KMS-11 (cell line): ENCODE data around the gene TMEM87B.

ENCODE experiments used
- H2AFZ ChIP-seq: fragments of 200-600 bp; sonication (generic); 2 replicates; pipeline ENCODE4 v1.6.1; 2016; ENCODE audit warnings: antibody characterized with exemption, mixed run types, low read depth
- H3K27ac ChIP-seq: fragments of 200-600 bp; sonication (generic); 2 replicates; pipeline ENCODE4 v1.6.1; 2016; ENCODE audit warnings: mild to moderate bottlenecking, mixed run types
- H3K27me3 ChIP-seq: fragments of 200-600 bp; sonication (generic); 2 replicates; pipeline ENCODE4 v1.6.1; 2017; ENCODE audit warnings: mild to moderate bottlenecking, low read depth, mixed run types, moderate library complexity; ENCODE audit not compliant: insufficient read depth
- H3K36me3 ChIP-seq: fragments of 200-600 bp; sonication (generic); 2 replicates; pipeline ENCODE4 v1.6.1; 2017; ENCODE audit warnings: mild to moderate bottlenecking, mixed run types; ENCODE audit not compliant: insufficient read depth
- H3K4me1 ChIP-seq: fragments of 200-600 bp; sonication (generic); 2 replicates; pipeline ENCODE4 v1.6.1; 2016; ENCODE audit warnings: mild to moderate bottlenecking, low read depth, mixed run types; ENCODE audit not compliant: poor library complexity, severe bottlenecking
- H3K4me2 ChIP-seq: fragments of 200-600 bp; sonication (generic); 2 replicates; pipeline ENCODE4 v1.7.0; 2016; ENCODE audit warnings: mild to moderate bottlenecking, mixed run types
- H3K4me3 ChIP-seq: fragments of 200-600 bp; sonication (generic); IDR thresholded peaks from 2 replicates; pipeline ENCODE4 v1.6.1; 2017; ENCODE audit warnings: low read depth, low read length, mixed read lengths; ENCODE audit not compliant: insufficient read depth
- H3K79me2 ChIP-seq: fragments of 200-600 bp; sonication (generic); 2 replicates; pipeline ENCODE4 v1.6.1; 2016; ENCODE audit warnings: low read depth, mixed run types; ENCODE audit not compliant: insufficient read depth
- H3K9ac ChIP-seq: fragments of 200-600 bp; sonication (generic); 2 replicates; pipeline ENCODE4 v1.6.1; 2016; ENCODE audit warnings: mild to moderate bottlenecking, mixed run types
- H4K20me1 ChIP-seq: fragments of 200-600 bp; sonication (generic); 2 replicates; pipeline ENCODE4 v1.6.1; 2016; ENCODE audit warnings: mild to moderate bottlenecking, mixed run types; ENCODE audit not compliant: insufficient read depth
- TF ChIP-seq, protein P1 (sequence below): fragments of 200-600 bp; sonication (generic); conservative IDR thresholded peaks from 2 replicates; pipeline ENCODE4 v1.6.1; 2017; ENCODE audit warnings: low read depth, mild to moderate bottlenecking, antibody characterized with exemption, low read length, moderate library complexity, mixed read lengths

TMEM87B gene

DNA sequence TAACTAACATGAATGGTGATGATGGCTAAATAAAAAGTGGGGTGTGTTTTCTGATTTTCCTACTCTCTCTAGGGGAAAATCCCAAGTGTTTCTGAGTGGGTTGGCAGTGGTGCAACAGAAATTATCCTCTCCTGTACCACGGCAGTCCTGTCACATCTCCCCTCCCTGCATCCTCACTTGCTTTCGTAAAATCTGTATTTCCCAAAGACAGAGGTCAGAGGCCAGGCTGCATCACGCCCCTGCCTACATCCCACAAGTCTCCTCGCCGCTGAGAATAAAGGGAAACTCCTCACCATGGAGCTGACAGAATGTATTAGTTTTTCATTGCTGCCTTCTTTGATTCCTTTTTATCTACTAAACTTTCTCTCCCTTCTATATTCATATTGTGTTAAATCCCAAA lies 96.2 kb downstream of the TMEM87B start:
- Histone ChIP-seq H2AFZ (no peak overlapping the region), H3K27ac (no peak overlapping the region), H3K9ac (no peak overlapping the region), H4K20me1 (no peaks in the 10 kb centered on the region), H3K79me2 (no peaks in the 10 kb centered on the region), H3K27me3 (no peaks in the 10 kb centered on the region), H3K36me3 (no peaks in the 10 kb centered on the region), H3K4me2 (no peak overlapping the region), H3K4me1 (no peaks in the 10 kb centered on the region), H3K4me3 (no peak overlapping the region)
- TF ChIP-seq, protein P1, sequence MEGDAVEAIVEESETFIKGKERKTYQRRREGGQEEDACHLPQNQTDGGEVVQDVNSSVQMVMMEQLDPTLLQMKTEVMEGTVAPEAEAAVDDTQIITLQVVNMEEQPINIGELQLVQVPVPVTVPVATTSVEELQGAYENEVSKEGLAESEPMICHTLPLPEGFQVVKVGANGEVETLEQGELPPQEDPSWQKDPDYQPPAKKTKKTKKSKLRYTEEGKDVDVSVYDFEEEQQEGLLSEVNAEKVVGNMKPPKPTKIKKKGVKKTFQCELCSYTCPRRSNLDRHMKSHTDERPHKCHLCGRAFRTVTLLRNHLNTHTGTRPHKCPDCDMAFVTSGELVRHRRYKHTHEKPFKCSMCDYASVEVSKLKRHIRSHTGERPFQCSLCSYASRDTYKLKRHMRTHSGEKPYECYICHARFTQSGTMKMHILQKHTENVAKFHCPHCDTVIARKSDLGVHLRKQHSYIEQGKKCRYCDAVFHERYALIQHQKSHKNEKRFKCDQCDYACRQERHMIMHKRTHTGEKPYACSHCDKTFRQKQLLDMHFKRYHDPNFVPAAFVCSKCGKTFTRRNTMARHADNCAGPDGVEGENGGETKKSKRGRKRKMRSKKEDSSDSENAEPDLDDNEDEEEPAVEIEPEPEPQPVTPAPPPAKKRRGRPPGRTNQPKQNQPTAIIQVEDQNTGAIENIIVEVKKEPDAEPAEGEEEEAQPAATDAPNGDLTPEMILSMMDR, result no peak

DNA sequence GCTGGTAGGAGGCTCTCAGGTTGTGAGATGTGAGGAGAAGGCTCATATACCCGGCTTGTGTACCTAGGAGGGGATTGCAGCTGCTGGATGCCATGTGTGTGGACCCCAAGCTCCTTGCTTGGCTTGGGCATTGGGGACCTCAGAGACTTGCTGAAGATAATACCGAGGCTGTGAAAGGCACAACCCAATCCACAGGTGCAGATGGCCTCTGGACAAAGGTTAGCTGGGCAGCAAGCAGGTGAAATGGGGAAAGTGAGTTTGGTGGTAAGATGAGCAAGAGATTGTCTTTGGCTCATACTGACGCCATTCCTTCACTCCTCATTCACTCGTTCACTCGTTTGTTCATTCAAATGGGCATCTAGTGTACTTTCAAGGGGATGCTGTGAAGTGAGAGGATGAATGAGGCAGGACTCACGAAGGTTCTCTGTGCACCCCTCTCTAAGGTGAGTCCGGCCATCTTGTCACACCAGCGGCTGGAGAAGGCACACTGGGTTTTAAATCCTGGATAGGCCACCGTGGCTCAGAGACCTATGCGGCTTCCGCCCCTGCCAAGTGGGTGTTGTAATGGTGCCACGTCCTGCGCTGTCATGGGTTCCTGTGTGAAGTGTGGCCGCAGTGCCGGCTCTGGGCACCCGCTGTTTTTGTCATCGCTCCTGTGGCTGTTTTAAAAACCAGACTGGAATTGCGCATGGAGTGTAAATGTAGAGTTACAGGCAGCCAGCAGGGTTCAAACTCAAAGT lies 96.8 kb downstream of the TMEM87B start:
- Histone ChIP-seq H4K20me1 (no peaks in the 10 kb centered on the region), H3K4me2 (no peak overlapping the region)
- TF ChIP-seq, protein P1, result no peak

DNA sequence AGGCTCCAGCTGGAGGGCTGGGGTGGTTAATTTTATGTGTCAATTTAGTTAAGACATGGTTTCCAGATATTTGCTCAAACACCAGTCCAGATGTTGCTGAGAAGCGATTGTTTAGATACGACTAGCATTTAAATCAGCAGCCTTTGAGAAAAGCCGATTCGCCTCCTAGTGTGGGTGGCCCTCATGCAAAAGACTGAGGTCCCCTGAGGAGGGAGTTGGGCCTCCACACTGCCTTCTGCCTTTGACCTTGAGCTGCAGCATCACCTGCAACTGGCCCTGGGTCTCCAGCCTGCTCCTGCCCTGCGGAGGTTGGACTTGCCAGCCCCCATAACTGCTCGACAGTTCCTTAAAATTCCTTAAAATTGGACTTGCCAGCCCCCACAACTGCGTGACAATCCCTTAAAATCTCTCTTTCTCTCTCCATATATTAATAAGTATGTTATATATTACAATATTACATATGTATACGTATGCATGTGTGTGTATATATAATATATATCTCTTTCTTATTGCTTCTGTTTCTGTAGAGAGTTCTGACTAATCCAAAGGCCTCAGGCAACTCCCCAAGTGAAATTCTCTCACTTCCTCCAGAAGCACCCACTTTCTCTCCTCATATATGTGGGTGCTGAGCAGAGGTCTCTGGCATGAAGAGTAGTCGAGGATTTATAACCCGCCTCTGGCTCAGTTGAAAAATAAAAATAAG lies 97.6 kb downstream of the TMEM87B start:
- H3K79me2 ChIP-seq, result no peaks in the 10 kb centered on the region
- no peak overlapping the region for H3K4me2 ChIP-seq
- no peaks in the 10 kb centered on the region for H3K27me3 ChIP-seq
- TF ChIP-seq, protein P1, result no peak
- no peaks in the 10 kb centered on the region for H3K36me3 ChIP-seq
- H3K4me3 ChIP-seq, result no peak overlapping the region
- H2AFZ ChIP-seq, result no peak overlapping the region
- H3K27ac ChIP-seq, result no peak overlapping the region
- no peaks in the 10 kb centered on the region for H3K4me1 ChIP-seq
- H3K9ac ChIP-seq, result no peak overlapping the region
- H4K20me1 ChIP-seq, result no peaks in the 10 kb centered on the region

More for the DNA sequence above, 96.8 kb downstream of the TMEM87B start:
- H3K27ac ChIP-seq, result no peak overlapping the region
- H3K9ac ChIP-seq, result no peak overlapping the region
- no peaks in the 10 kb centered on the region for H3K4me1 ChIP-seq
- H3K27me3 ChIP-seq, result no peaks in the 10 kb centered on the region
- no peaks in the 10 kb centered on the region for H3K79me2 ChIP-seq
- no peak overlapping the region for H3K4me3 ChIP-seq
- no peak overlapping the region for H2AFZ ChIP-seq
- no peaks in the 10 kb centered on the region for H3K36me3 ChIP-seq

DNA sequence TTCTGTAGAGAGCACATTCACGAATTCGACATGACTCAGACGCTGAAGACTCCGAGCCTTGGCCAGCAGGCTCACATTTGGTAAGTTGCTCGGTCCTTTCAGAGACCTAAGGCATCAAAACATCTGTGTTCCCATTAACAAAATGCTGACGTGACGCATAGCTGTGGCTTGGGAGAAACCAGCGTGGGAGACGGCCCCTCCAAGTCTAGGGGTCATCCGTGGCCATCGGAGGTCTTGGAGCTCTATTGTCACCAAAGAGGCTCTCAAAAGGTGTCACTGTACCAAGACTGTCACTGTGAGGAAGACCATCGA lies 98.1 kb downstream of the TMEM87B start:
- H3K27me3 ChIP-seq, result no peaks in the 10 kb centered on the region
- no peak overlapping the region for H3K27ac ChIP-seq
- TF ChIP-seq, protein P1, result no peak
- no peak overlapping the region for H3K9ac ChIP-seq
- H3K36me3 ChIP-seq, result no peaks in the 10 kb centered on the region
- no peaks in the 10 kb centered on the region for H4K20me1 ChIP-seq
- no peak overlapping the region for H3K4me3 ChIP-seq
- H3K79me2 ChIP-seq, result no peaks in the 10 kb centered on the region
- no peaks in the 10 kb centered on the region for H3K4me1 ChIP-seq
- no peak overlapping the region for H3K4me2 ChIP-seq
- no peak overlapping the region for H2AFZ ChIP-seq
